Measurements from ENCODE around the gene MED26. TPM values are rescaled to one million over a fixed set of nuclear protein-coding genes. Genes with fewer than 3 reads are reported as not detected.

Gene MED26
- total RNA-seq, 4 donors from 2014 or later = 4.4 to 12.9 (median 8.4) TPM

DNA sequence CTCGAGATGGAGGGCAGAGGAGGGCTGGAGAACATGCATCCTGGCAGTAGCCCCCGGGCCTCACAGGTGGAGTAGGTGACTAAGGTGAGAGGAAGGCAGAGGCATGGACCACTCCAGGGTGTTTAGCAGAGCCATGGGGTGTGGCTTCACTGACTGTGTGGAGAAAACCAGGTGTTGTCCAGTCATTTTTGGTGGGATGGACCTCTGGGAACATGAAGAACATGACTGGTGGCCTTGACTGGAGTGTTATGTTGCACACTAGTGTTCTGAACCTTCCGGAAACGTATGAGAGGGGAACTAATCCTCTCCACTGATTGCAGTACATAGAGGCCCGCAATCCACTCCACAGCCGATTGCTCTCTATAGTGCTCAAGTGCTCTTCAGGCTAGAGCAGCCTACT, 16.9 kb downstream of the MED26 start:
- Histone ChIP-seq H3K36me3 (no peaks in the 10 kb centered on the region), H3K27me3 (no peaks in the 10 kb centered on the region), H3K9me3 (no peaks in the 10 kb centered on the region), H3K4me3 (replicated peaks in 1 of 3) (no peak overlapping the region), H3K27ac (no peak overlapping the region), H3K4me1 (peaks cover 15 to 46% of the 10 kb centered on the region in 2 donors)
- intact Hi-C loops (cut with DNase I) = no loop called here
- DNase-seq = peak in 1 of 2 donors; percentile 16
- no peak for TF ChIP-seq POLR2A (IDR thresholded peaks at IDR 0.05)
- TF ChIP-seq, protein P1, sequence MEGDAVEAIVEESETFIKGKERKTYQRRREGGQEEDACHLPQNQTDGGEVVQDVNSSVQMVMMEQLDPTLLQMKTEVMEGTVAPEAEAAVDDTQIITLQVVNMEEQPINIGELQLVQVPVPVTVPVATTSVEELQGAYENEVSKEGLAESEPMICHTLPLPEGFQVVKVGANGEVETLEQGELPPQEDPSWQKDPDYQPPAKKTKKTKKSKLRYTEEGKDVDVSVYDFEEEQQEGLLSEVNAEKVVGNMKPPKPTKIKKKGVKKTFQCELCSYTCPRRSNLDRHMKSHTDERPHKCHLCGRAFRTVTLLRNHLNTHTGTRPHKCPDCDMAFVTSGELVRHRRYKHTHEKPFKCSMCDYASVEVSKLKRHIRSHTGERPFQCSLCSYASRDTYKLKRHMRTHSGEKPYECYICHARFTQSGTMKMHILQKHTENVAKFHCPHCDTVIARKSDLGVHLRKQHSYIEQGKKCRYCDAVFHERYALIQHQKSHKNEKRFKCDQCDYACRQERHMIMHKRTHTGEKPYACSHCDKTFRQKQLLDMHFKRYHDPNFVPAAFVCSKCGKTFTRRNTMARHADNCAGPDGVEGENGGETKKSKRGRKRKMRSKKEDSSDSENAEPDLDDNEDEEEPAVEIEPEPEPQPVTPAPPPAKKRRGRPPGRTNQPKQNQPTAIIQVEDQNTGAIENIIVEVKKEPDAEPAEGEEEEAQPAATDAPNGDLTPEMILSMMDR (IDR thresholded peaks at IDR 0.05) = no peak
- 45 to 46% methylated on average over 6 of the region's 6 CpGs for WGBS, 2 donors

DNA sequence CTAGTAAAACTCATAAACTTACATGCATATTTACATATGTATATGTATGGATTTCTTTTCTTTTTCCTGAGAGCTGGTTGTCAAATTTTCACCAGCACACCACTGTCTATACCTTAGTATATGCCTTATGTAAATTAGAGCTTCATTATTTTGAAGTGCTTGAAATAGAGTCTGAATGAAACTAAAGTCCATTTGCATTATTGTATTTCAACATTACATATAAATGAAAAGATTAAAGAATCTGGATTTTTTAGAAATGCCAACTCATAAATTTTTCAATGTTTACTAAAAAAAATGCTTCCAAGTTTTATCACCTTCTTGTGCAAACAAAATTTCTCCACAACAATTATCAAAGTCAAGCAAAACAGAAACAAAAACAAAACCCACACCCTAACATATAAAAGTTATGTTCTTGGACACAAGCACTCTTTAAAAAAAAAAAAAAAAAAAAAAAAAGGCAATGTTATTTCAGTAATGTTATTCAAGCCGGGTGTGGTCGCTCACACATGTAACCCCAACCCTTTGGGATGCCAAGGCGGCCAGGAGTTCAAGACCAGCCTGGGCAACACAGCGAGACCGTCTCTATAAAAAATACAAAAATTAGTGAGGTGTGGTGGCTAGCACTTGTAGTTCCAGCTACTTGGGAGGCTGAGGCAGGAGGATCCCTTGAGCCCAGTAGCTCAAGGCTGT, 18.3 kb downstream of the MED26 start:
- H3K4me3 ChIP-seq (replicated peaks in 1 of 3) = no peak overlapping the region
- 76 to 80% methylated on average over 5 of the region's 5 CpGs for WGBS, 2 donors
- H3K4me1 ChIP-seq = peaks cover 23 to 51% of the 10 kb centered on the region in 2 donors
- no peak overlapping the region for H3K27ac ChIP-seq
- intact Hi-C loops (cut with DNase I) = no loop called here
- TF ChIP-seq, protein P1 (IDR thresholded peaks at IDR 0.05) = no peak
- TF ChIP-seq POLR2A (IDR thresholded peaks at IDR 0.05) = no peak
- no peaks in the 10 kb centered on the region for H3K27me3 ChIP-seq
- H3K36me3 ChIP-seq = no peaks in the 10 kb centered on the region
- DNase-seq = no peak
- no peaks in the 10 kb centered on the region for H3K9me3 ChIP-seq

DNA sequence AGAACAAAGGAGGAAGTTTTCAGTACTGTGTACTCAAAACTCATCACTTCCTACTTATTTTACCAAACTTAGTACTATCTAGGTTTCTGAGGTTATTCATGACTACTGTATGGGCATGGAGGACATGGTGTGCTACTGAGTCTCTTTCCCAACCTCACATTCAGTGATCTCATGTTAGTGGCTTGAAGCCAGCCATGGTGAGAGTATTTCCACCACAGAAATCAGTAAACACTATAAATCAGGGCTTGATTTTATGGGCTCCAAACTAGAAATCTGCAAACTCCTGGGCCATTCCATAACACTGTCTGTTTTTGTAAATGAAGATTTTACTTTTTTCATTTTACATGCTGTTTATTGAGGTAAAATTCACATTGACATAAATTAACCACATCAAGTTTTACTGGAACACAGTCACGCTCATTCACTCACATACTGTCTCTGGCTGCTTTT, 19.7 kb downstream of the MED26 start:
- no peaks in the 10 kb centered on the region for H3K9me3 ChIP-seq
- H3K4me1 ChIP-seq = peaks cover 23 to 51% of the 10 kb centered on the region in 2 donors
- no peak overlapping the region for H3K4me3 ChIP-seq (replicated peaks in 1 of 3)
- intact Hi-C loops (cut with DNase I) = no loop called here
- no peaks in the 10 kb centered on the region for H3K36me3 ChIP-seq
- no peak for TF ChIP-seq POLR2A (IDR thresholded peaks at IDR 0.05)
- TF ChIP-seq, protein P1 (IDR thresholded peaks at IDR 0.05) = no peak
- 92 to 95% methylated on average over 1 of the region's 1 CpG for WGBS, 2 donors
- H3K27me3 ChIP-seq = no peaks in the 10 kb centered on the region
- no peak for DNase-seq
- H3K27ac ChIP-seq = peak overlapping the region in 1 of 3 donors; percentile 4

DNA sequence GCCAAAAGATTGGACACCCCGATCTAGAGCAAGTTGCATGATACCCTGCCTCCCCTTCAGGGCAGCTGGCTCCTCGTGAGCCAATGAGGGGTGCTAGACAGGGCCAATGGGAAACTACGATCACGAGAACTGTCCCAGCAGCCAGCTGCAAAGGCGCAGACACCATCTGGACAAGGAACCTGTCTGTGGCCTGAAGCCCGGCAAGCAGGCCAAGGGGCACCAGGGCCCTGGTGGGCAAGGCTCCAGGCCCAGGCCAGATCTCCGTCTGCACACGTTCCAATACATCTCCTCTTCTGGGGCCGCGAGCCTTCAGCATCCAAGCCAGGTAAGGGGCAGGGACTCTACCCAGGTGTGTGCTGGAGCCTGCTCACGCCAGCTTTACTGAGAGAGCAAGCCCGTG, 20.2 kb downstream of the MED26 start:
- H3K36me3 ChIP-seq = no peaks in the 10 kb centered on the region
- 93 to 95% methylated on average over 7 to 12 of the region's 12 CpGs for WGBS, 2 donors
- H3K27ac ChIP-seq = peak overlapping the region in 1 of 3 donors; percentile 4
- DNase-seq = no peak
- H3K27me3 ChIP-seq = no peaks in the 10 kb centered on the region
- H3K4me1 ChIP-seq = peaks cover 23 to 49% of the 10 kb centered on the region in 2 donors
- intact Hi-C loops (cut with DNase I) = no loop called here
- H3K4me3 ChIP-seq (replicated peaks in 1 of 3) = no peak overlapping the region
- no peak for TF ChIP-seq POLR2A (IDR thresholded peaks at IDR 0.05)
- TF ChIP-seq, protein P1 (IDR thresholded peaks at IDR 0.05) = no peak
- H3K9me3 ChIP-seq = no peaks in the 10 kb centered on the region

DNA sequence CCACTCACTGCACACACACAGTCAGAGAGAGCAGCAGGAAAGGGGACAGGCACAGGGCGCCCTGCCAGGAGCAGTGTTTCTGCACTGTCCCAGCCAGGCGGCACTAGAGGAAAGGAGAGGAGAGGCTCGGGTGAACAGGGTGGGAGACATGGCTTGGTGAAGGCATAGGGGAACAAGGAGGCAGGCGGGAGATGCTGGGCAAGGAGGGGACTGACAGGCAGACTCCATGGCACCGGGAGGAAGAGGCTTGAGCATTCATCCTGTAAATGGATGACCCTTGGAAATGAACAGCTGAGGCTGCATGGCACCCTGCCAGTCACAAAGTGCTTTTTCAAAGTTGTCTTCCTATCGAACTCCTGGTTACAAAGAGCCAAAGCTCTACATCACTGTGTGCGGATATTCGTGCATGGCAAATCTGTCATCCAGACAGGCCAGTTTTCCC, 22.4 kb downstream of the MED26 start:
- intact Hi-C loops (cut with DNase I) = no loop called here
- Histone ChIP-seq H3K27me3 (no peaks in the 10 kb centered on the region), H3K4me3 (replicated peaks in 1 of 3) (no peak overlapping the region), H3K36me3 (no peaks in the 10 kb centered on the region), H3K27ac (no peak overlapping the region), H3K9me3 (no peaks in the 10 kb centered on the region), H3K4me1 (peaks cover 9 to 27% of the 10 kb centered on the region in 2 donors)
- peak; percentile 47 to 61 for DNase-seq
- WGBS, 2 donors = 38 to 48% methylated on average over 5 to 8 of the region's 8 CpGs
- TF ChIP-seq, protein P1 (IDR thresholded peaks at IDR 0.05) = peak in 2 of 6 experiments; percentile 19 to 25
- no peak for TF ChIP-seq POLR2A (IDR thresholded peaks at IDR 0.05)
